Measurements from ENCODE around the gene MMADHC. TPM values are rescaled to one million over a fixed set of nuclear protein-coding genes. Genes with fewer than 3 reads are reported as not detected.
A peak's percentile ranks its signal among the peaks of the same experiment; 100 is the strongest.

MMADHC gene
- total and polyA plus RNA-seq, 2 donors from 2014 or later, result 77.1 to 84.8 TPM

GRCh38 chr2:149597668-149598326, 10.2 kb upstream of the MMADHC start:
- intact Hi-C loops (cut with DNase I), result no loop called here
- TF ChIP-seq, protein P1, sequence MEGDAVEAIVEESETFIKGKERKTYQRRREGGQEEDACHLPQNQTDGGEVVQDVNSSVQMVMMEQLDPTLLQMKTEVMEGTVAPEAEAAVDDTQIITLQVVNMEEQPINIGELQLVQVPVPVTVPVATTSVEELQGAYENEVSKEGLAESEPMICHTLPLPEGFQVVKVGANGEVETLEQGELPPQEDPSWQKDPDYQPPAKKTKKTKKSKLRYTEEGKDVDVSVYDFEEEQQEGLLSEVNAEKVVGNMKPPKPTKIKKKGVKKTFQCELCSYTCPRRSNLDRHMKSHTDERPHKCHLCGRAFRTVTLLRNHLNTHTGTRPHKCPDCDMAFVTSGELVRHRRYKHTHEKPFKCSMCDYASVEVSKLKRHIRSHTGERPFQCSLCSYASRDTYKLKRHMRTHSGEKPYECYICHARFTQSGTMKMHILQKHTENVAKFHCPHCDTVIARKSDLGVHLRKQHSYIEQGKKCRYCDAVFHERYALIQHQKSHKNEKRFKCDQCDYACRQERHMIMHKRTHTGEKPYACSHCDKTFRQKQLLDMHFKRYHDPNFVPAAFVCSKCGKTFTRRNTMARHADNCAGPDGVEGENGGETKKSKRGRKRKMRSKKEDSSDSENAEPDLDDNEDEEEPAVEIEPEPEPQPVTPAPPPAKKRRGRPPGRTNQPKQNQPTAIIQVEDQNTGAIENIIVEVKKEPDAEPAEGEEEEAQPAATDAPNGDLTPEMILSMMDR (IDR thresholded peaks at IDR 0.05; ENCODE audit: borderline replicate concordance, extremely low read depth, insufficient read depth), result peak; percentile 86
- no peak overlapping the region for H3K9ac ChIP-seq (ENCODE audit: low read length in 3 of 3)
- FAIRE-seq, result peak; percentile 88
- H3K4me3 ChIP-seq (ENCODE audit: low read length in 3 of 3), result peak overlapping the region; percentile 4 to 40 (median 35)
- no peak overlapping the region for H3K27ac ChIP-seq (ENCODE audit: low read depth in 2 of 2, low read length in 2 of 2)
- no peaks in the 10 kb centered on the region for H3K36me3 ChIP-seq (ENCODE audit: control insufficient read depth in 2 of 3, insufficient read depth in 3 of 3, low read length in 3 of 3)
- peaks cover 0 to 5% (median 0%) of the 10 kb centered on the region in 3 donors for H3K9me3 ChIP-seq (ENCODE audit: control insufficient read depth in 2 of 3, insufficient read depth in 1 of 3, low read length in 3 of 3)
- no peaks in the 10 kb centered on the region for H3K27me3 ChIP-seq (ENCODE audit: control insufficient read depth, insufficient read depth, low read length)
- H3K4me1 ChIP-seq (ENCODE audit: control insufficient read depth in 2 of 3, insufficient read depth in 2 of 3, low read depth in 1 of 3, low read length in 3 of 3), result peaks cover 0 to 4% (median 0%) of the 10 kb centered on the region in 3 donors
- peak in 4 of 5 donors; percentile 60 to 92 (median 82) for DNase-seq

DNA sequence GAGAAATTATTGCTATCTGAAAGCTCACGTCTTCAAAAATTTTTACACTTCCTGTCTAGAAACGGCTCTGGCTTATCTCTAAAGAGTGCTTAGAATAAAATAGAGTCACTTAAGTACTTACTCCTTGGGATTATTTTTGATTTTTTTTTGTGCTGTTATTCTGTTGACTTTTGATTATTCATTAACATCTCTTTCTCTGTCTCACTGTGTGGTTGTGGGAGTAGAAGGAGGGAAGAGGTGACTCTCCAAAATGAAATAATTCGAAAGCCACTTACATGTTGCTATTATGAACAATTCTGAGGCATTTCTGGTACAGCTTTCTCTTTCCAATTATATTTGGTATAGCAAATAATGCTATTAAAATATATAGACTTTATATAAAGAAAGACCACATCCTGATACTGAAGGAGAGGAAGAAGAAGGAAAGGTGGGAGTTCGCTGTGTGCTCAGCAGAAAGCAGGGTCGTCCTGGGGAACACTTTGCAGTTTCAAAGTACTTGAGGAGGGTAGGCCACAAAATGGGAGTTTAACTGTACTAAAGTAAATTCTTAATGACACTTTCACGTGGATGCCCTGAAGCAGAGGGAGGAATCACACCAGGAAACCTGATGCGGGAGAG, 9.6 kb upstream of the MMADHC start:
- H3K4me3 ChIP-seq (ENCODE audit: low read length in 3 of 3), result peak overlapping the region in 1 of 3 donors; percentile 35
- no peaks in the 10 kb centered on the region for H3K27me3 ChIP-seq (ENCODE audit: control insufficient read depth, insufficient read depth, low read length)
- TF ChIP-seq, protein P1 (IDR thresholded peaks at IDR 0.05; ENCODE audit: borderline replicate concordance, extremely low read depth, insufficient read depth), result no peak
- H3K27ac ChIP-seq (ENCODE audit: low read depth in 2 of 2, low read length in 2 of 2), result no peak overlapping the region
- H3K9ac ChIP-seq (ENCODE audit: low read length in 3 of 3), result no peak overlapping the region
- peaks cover 0 to 4% (median 0%) of the 10 kb centered on the region in 3 donors for H3K4me1 ChIP-seq (ENCODE audit: control insufficient read depth in 2 of 3, insufficient read depth in 2 of 3, low read depth in 1 of 3, low read length in 3 of 3)
- intact Hi-C loops (cut with DNase I), result no loop called here
- H3K36me3 ChIP-seq (ENCODE audit: control insufficient read depth in 2 of 3, insufficient read depth in 3 of 3, low read length in 3 of 3), result no peaks in the 10 kb centered on the region
- peaks cover 0 to 5% (median 0%) of the 10 kb centered on the region in 3 donors for H3K9me3 ChIP-seq (ENCODE audit: control insufficient read depth in 2 of 3, insufficient read depth in 1 of 3, low read length in 3 of 3)
- DNase-seq (no peak), FAIRE-seq (no peak)

GRCh38 chr2:149596471-149596870, 8.9 kb upstream of the MMADHC start:
- H3K9me3 ChIP-seq (ENCODE audit: control insufficient read depth in 2 of 3, insufficient read depth in 1 of 3, low read length in 3 of 3), result peaks cover 0 to 5% (median 0%) of the 10 kb centered on the region in 3 donors
- FAIRE-seq (no peak), DNase-seq (no peak)
- intact Hi-C loops (cut with DNase I), result no loop called here
- H3K27ac ChIP-seq (ENCODE audit: low read depth in 2 of 2, low read length in 2 of 2), result no peak overlapping the region
- no peaks in the 10 kb centered on the region for H3K36me3 ChIP-seq (ENCODE audit: control insufficient read depth in 2 of 3, insufficient read depth in 3 of 3, low read length in 3 of 3)
- H3K9ac ChIP-seq (ENCODE audit: low read length in 3 of 3), result no peak overlapping the region
- peaks cover 0 to 4% (median 0%) of the 10 kb centered on the region in 3 donors for H3K4me1 ChIP-seq (ENCODE audit: control insufficient read depth in 2 of 3, insufficient read depth in 2 of 3, low read depth in 1 of 3, low read length in 3 of 3)
- no peaks in the 10 kb centered on the region for H3K27me3 ChIP-seq (ENCODE audit: control insufficient read depth, insufficient read depth, low read length)
- H3K4me3 ChIP-seq (ENCODE audit: low read length in 3 of 3), result no peak overlapping the region
- TF ChIP-seq, protein P1 (IDR thresholded peaks at IDR 0.05; ENCODE audit: borderline replicate concordance, extremely low read depth, insufficient read depth), result no peak

All from kidney (tissue), 14 donors.